Left ventricle myocardium inferior (tissue), 1 donor: ENCODE results near the gene EPHB2. TPM values are rescaled to one million over a fixed set of nuclear protein-coding genes. Genes with fewer than 3 reads are reported as not detected.

ENCODE experiments used
- DNase-seq: peaks from one replicate; pipeline ENCODE4 v3.0.0-alpha.2; 2020
- H3K27ac ChIP-seq: fragments of 200-600 bp; replicated peaks from 2 replicates; pipeline ENCODE4 v1.8.0; 2021
- H3K27me3 ChIP-seq: fragments of 200-600 bp; 2 replicates; pipeline ENCODE4 v1.8.0; 2021; ENCODE audit warnings: low read depth
- H3K36me3 ChIP-seq: fragments of 200-600 bp; 2 replicates; pipeline ENCODE4 v1.8.0; 2021
- H3K4me1 ChIP-seq: fragments of 200-600 bp; 2 replicates; pipeline ENCODE4 v1.8.0; 2021
- H3K4me3 ChIP-seq: fragments of 200-600 bp; 2 replicates; pipeline ENCODE4 v1.8.0; 2021; ENCODE audit warnings: mild to moderate bottlenecking, moderate library complexity
- H3K9me3 ChIP-seq: fragments of 200-600 bp; replicated peaks from 2 replicates; pipeline ENCODE4 v1.8.0; 2021
- CTCF ChIP-seq: fragments of 200-600 bp; IDR thresholded peaks from 2 replicates; pipeline ENCODE4 v1.8.0; 2021; ENCODE audit warnings: antibody characterized with exemption, mild to moderate bottlenecking, borderline replicate concordance
- intact Hi-C: fragments of 100-400 bp; cut with micrococcal nuclease; formaldehyde crosslinking; loops from one replicate; pipeline ENCODE4 v1.11.0; 2022
- total RNA-seq: library from RNA; stranded (reverse); fragmentation: NEBNext Ultra II Directional; extraction: Animal tissue kit (Norgen Biotek cat#: 25700); gene quantifications from one replicate; pipeline ENCODE4 v1.2.1, GENCODE V29; 2021
- donor health status: DM: no; HTN: yes; CAD: no; lungs with severe emphysema.

EPHB2 gene
- total RNA-seq, 1 donor from 2014 or later: 2.0 TPM

GRCh38 chr1:22712502-22713271 is 2.0 kb downstream of the EPHB2 start:
- no peak overlapping the region for H3K27ac ChIP-seq
- H3K9me3 ChIP-seq: no peaks in the 10 kb centered on the region
- TF ChIP-seq CTCF: no peak
- H3K4me3 ChIP-seq: no peak overlapping the region
- intact Hi-C loops: no loop called here
- H3K4me1 ChIP-seq: peaks cover 15% of the 10 kb centered on the region
- H3K36me3 ChIP-seq: no peaks in the 10 kb centered on the region
- no peak for DNase-seq
- H3K27me3 ChIP-seq: peaks cover 66% of the 10 kb centered on the region

- H3K27ac ChIP-seq: no peak overlapping the region
- TF ChIP-seq CTCF: no peak
- intact Hi-C loops: no loop called here
- no peaks in the 10 kb centered on the region for H3K9me3 ChIP-seq
- no peaks in the 10 kb centered on the region for H3K36me3 ChIP-seq
- no peak for DNase-seq
- H3K27me3 ChIP-seq: peaks cover 67% of the 10 kb centered on the region
- H3K4me3 ChIP-seq: no peak overlapping the region
- peaks cover 15% of the 10 kb centered on the region for H3K4me1 ChIP-seq
Measured at GRCh38 chr1:22714455-22714854, 3.8 kb downstream of the EPHB2 start.

- intact Hi-C loops: no loop called here
- no peak for TF ChIP-seq CTCF
- H3K27ac ChIP-seq: no peak overlapping the region
- H3K4me1 ChIP-seq: no peaks in the 10 kb centered on the region
- H3K36me3 ChIP-seq: no peaks in the 10 kb centered on the region
- H3K9me3 ChIP-seq: no peaks in the 10 kb centered on the region
- no peak overlapping the region for H3K4me3 ChIP-seq
- no peak for DNase-seq
- peaks cover 47% of the 10 kb centered on the region for H3K27me3 ChIP-seq
Measured at GRCh38 chr1:22717037-22717760, 6.6 kb downstream of the EPHB2 start.

- no peak overlapping the region for H3K4me3 ChIP-seq
- intact Hi-C loops: no loop called here
- no peaks in the 10 kb centered on the region for H3K9me3 ChIP-seq
- H3K27ac ChIP-seq: no peak overlapping the region
- H3K27me3 ChIP-seq: peaks cover 46% of the 10 kb centered on the region
- H3K36me3 ChIP-seq: no peaks in the 10 kb centered on the region
- no peak for DNase-seq
- TF ChIP-seq CTCF: no peak
- no peaks in the 10 kb centered on the region for H3K4me1 ChIP-seq
Measured at GRCh38 chr1:22721122-22721873, 10.7 kb downstream of the EPHB2 start.

- H3K4me1 ChIP-seq: no peaks in the 10 kb centered on the region
- H3K27ac ChIP-seq: no peak overlapping the region
- no peaks in the 10 kb centered on the region for H3K9me3 ChIP-seq
- intact Hi-C loops: no loop called here
- H3K36me3 ChIP-seq: no peaks in the 10 kb centered on the region
- no peak overlapping the region for H3K4me3 ChIP-seq
- peaks cover 47% of the 10 kb centered on the region for H3K27me3 ChIP-seq
- no peak for TF ChIP-seq CTCF
- no peak for DNase-seq
Measured at GRCh38 chr1:22722901-22723550, 12.4 kb downstream of the EPHB2 start.
